HG02970 (cell line): ENCODE measurements around the gene ZBTB16.

Experiments used
- ATAC-seq: cut with Tn5 transposase; IDR thresholded peaks from one replicate; pipeline ENCODE4 v1.9.1; 2021; ENCODE audit warnings: mild to moderate bottlenecking, moderate library complexity, moderate number of reproducible peaks; ENCODE audit not compliant: unreplicated experiment, low FRiP score

The ZBTB16 gene

DNA sequence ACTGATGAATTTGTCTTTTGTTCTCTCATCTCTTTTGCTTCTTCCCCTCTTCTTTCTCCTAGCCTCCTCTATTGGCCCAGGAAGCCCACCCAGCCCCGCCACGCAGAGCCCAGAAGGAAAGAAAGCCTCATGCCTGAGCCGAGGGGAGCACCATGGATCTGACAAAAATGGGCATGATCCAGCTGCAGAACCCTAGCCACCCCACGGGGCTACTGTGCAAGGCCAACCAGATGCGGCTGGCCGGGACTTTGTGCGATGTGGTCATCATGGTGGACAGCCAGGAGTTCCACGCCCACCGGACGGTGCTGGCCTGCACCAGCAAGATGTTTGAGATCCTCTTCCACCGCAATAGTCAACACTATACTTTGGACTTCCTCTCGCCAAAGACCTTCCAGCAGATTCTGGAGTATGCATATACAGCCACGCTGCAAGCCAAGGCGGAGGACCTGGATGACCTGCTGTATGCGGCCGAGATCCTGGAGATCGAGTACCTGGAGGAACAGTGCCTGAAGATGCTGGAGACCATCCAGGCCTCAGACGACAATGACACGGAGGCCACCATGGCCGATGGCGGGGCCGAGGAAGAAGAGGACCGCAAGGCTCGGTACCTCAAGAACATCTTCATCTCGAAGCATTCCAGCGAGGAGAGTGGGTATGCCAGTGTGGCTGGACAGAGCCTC, 3.8 kb downstream of the ZBTB16 start:
- no peak for ATAC-seq

DNA sequence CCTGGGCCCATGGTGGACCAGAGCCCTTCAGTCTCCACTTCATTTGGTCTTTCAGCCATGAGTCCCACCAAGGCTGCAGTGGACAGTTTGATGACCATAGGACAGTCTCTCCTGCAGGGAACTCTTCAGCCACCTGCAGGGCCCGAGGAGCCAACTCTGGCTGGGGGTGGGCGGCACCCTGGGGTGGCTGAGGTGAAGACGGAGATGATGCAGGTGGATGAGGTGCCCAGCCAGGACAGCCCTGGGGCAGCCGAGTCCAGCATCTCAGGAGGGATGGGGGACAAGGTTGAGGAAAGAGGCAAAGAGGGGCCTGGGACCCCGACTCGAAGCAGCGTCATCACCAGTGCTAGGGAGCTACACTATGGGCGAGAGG, 4.3 kb downstream of the ZBTB16 start:
- no peak for ATAC-seq

DNA sequence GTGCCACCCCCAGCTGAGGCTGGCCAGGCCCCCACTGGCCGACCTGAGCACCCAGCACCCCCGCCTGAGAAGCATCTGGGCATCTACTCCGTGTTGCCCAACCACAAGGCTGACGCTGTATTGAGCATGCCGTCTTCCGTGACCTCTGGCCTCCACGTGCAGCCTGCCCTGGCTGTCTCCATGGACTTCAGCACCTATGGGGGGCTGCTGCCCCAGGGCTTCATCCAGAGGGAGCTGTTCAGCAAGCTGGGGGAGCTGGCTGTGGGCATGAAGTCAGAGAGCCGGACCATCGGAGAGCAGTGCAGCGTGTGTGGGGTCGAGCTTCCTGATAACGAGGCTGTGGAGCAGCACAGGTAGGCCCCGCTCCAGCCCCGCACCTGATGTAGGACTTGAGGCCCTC, 4.7 kb downstream of the ZBTB16 start:
- ATAC-seq: no peak

DNA sequence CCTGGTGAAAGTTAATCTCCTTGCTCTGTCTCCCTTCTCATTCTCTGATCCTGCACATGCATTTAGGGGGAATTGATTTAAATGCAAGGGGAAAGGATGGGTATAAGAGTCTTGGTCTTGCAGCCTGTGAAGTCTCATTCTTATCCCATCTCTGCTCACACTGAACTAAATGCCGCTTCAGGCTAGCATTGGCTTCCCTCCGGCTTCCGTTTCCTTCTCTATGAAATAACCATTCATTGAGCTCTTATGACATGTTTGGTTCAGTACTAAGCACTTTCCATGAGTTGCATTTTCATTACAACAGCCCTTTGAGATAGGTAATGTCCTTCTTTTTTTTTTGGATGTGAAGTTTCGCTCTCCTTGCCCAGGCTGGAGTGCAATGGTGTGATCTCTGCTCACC, 5.6 kb downstream of the ZBTB16 start:
- ATAC-seq: no peak

DNA sequence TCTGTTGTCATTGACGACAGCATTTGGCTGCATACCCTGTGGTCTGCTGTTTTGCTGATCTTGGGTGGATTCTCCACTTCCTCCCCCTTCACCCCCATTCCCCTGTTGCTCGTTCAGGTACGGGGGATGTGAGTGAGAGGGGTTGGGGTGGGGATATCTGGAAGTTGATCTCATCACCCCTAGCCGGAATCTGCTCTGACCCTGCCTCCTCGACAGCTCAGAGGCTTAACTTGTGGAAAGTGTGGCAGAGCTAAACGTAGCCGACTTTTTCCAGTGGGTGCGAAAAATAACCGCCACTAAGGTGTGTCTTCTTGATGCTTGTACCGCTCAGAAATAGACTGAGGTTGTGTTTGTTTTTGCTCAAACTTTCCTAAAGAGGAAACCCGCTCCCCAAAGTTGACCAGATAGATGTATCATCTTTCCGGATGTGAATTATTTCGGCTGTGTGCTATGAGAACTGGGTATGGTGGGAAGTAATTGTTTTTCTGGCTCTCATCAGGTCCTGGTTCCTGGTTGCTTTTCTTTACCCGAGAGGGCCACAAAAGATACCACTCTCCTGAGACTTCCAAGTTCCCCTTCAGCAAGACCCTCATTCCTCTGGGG, 6.6 kb downstream of the ZBTB16 start:
- ATAC-seq: no peak

DNA sequence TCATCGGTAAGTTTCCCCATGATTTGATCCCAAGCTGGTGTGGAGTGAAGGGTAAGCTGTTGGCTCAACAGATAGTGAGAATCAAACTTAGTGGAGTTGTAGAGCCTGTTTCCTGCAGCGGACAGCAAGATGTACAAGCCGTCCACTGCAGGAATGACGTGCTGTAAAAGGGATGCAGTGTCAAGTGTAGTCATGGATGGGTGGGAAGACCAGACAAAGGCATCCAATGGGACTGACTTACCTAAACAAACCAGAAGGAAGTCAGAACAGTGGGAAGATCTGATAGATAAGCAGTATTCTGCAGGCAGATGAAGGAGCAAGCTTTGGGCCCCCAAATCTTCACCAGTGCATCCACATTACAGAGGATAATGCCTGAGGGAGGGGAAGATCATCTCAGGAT, 8.8 kb downstream of the ZBTB16 start:
- ATAC-seq: no peak

DNA sequence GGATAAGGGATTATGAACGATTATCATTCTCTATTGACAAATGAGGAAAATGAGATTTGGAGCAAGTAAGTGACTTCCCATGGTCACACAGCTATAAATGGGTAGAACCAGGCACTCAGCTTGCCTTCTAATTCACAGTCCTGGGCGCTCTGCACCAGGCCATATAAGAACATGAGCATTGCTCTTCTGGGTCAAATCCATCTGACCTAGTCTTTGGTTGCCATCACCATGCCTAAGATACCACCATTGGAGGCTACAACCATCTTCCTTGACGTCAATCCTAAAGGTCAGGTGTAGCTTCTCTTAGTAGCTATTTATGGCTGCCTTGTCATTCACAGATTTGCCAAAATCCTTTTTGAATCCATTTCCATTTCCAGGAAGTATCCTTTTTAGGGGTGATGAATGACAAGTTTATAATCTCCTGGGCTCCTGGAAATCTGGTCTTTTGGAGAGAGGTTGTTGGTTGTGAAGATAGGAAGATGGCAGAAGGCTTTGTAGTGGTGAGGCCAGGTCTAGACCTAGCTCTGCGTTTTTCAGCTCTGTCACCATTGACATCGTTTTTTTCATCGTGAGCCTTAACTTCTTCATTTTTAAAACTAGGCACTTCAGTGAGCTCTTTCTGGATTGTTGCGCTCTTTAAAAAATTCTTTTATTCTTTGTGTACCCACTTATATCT, 11.1 kb downstream of the ZBTB16 start:
- ATAC-seq: no peak

DNA sequence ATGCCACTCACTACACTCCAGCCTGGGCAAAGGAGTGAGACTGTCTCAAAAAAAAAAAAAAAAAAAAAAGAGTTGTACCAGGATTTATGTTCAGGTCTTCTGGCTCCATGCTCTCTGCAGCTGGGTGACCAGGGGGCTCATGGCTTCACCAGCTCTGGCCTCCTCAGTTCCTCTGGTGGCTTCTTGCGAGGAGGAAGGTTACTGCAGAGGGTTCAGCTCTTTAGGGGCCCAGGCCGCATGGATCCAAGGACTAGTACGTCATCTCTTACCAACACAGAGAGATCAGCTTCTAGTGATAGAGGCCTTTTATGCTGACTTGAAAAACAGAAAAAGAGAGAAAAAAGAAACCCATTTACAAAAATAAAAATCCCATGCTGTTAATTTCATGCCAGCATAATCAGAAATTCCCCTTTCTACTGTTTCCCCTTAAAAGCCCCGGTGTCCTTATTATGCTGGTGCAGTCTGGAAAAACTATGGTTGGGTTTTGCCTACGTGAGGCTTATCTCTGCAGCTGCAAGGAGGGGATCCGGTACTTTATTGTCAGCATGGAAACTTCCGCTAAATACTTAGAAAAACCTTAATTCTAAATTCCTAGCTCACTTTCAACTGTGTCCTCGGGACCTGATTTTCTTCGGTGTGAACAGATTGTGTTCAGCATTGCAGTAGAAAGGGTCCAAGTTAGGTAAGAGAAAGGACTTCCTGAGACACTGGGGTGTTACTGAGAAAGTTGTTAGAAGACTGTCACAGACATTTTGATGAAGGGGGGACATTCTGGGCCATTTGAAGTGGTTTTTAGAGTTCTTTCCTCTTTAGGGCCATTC, 13.7 kb downstream of the ZBTB16 start:
- ATAC-seq: no peak

DNA sequence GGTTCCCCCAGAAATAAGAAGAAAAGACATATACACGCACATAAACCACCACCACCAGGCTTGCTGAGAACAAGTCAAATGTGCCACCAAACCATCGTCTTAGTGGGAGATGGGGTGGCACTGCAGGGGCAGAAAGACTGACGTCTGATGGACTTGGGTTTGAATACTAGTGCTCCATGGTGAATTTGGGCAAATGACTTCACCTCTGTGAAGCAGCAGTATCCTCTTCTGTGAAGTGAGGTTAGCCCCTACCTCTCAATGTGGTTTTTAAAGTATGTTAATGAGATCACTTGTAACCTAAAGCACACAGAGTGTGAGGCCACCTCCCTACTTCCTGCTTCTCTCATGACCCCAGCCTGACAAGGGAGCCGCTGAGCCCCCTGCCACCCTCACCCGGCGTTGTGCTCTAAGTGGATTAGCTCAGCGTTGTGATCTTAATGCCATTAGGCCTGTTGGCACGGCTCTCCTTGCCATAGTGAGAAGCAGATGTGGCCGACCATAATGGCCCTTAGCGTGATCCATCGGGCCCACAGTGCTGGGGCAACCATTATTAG, 14.4 kb downstream of the ZBTB16 start:
- ATAC-seq: no peak

DNA sequence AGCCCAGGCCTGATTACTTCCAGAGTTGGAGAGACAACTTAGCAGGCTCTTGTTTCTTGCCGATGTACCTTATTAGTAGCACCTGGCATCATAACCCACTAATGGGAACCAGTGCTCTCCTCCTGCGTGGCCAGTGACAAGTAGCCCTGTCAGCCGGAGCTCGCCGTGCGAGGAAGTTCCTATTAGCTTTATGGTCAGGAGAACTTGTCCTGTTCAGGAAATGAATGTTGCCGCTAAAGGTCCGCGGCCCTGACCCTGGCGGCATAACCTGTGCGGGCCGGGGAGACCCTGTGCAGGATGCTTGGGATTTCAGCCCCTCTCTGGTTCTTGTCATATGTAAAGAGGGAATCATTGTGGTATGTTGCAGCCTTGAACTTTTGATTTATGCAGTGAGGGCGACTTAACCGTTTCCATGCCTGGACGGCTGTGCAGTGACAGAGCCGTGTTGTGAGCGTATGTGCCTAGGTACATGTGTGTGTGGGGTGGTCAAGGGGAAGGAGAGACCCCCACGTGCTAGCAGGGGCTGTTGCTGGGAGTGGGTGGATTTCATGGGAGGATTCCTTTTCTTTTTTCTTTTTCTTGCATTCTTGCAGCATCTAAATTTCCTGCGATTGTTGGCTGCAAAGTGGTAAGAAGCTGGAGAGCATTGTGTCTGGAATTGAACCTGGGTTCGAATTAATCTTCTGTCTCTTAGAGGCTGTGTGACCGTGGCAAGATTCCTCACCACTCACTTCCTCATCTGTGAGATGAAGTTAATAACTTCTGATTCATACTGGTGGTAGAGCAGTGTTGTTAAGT, 15.2 kb downstream of the ZBTB16 start:
- ATAC-seq: no peak

DNA sequence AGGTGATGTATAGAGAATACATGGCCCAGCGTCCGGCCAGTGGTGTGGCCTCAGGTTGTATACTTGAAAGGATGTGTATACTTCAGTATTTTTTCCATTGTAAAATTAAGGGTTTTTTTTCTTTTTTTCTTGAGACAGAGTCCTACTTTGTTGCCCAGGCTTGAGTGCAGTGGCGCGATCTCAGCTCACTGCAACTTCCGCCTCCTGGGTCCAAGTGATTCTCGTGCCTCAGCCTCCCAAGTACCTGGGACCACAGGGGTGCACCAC, 15.8 kb downstream of the ZBTB16 start:
- ATAC-seq: no peak

DNA sequence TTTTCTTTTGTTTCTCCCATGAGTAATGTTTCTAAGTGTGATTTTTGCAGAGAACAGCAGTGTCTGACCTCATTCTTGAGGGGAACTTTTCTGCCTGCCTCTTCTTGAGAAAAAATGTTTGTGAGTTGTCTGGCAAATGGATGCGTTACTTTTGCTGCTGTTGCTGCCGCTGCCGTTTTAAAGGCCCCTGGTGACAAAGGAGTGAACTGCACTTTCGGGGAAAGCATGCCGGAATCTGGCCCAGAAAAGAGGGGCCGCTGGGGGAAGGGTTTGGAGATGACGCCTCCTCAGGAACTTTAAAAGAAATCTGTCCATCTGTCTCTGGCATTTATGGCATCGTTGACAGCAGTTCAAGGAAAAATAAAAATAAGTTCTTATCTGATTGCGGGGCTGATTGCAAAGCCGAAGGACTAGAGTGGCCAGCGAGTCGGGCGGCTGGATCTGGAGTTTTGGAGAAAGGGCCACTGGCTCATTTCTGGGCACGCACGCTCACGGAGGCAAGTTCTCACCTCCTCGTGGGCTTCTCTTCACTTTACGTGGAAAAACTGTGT, 16.5 kb downstream of the ZBTB16 start:
- ATAC-seq: no peak

DNA sequence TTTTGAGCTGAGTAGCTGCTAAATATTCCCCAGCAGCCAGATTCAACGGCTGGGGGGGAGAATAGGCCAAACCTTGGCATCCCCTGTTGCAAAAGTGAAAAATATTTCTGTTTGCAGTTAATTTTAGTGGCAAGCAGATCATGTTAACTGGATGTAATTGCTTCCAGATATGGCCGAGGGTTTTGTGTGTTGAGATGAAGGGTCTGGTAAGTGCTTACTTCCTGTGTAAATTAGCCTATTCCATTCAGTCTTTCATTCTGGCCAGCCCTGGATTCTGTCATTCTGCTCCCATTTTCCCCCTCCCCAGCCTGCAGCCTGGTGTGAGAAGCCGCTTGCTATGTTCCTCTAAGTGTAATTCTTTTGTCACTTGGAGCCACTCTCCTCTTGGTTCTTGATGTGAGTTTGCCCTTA, 17.4 kb downstream of the ZBTB16 start:
- ATAC-seq: no peak

DNA sequence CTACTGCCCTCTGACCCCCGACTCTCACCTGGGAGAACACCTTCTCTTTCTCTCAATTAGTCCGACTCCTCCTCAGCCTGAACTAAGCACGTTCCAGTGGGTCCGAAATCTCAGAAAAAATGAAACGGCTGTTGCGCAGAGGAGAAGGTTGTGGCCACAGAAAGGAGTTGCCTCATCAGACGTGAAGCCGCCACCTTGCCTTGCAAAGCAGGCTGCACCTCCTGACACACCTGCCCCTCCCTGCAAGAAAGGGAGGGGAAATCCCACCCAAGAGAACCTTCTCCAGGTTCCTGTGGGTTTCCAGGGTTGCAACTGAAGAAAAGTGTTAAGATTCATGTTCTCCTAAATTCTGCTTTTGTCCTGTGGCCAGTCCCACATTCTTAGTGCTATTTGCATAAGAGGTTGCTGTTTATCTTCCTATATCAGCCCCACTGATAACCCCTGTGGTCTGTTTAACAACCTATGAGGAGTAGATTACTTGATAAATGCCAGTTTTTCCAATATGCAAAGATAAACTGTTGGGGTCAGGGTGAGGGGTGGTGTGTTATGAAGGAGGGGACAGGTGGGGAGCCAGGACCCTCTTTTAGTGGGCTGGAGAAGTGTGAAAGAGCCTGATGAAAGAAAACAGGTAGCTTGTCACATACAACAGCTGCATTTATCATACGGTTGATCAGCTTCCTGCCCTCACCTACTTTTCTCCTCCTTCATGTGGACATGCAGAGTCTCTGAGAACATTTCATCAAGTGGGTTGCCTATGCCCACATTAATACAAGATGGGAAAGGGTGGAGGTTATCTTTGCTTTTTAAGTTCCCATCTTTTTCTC, 18.2 kb downstream of the ZBTB16 start:
- ATAC-seq: no peak

DNA sequence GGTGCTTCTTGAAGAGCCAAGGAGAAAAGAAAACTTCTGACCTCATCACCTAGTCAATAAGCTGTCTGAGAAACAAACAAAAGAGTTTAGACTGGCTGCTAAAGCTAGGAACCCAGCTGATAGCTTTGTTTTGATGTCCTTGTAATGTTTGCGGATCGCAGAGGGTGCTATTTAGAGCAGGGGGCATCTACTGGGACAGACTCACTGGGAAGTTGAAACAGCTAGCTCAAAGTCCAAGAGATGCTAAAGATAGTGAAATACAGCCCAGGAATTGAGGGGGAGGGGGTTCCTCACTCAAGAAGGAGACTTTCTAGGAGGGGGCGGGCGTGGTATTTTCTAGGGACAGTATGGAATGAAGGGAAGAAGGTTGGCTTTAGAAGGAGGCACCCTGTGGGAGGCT, 18.9 kb downstream of the ZBTB16 start:
- no peak for ATAC-seq

DNA sequence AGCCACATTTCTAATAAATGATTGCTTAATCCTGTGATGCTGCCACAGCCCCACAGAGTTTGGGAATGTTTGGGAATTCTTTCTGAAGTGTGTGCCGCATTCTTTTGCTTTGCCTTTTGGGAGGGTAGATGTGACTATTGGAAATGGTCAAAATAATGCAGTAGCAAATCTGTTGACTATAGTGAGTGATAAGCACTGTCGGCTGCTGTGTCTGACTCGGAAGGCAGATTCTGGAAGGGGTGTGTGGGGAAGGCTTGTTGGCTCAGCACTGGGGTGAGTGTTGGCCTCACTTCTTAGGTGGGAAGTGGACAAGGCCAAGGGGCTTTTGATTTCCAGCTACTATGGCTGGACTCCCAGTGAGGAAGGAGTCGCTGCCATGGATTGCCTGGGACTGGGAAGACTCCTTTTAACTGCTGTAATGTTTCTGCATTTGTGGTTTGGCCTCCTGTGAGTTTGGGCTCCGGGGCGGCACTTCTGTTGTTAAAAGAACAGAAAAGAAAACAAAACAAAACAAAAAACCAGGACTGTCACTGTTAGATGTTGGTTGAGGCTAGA, 20.1 kb downstream of the ZBTB16 start:
- ATAC-seq: no peak

DNA sequence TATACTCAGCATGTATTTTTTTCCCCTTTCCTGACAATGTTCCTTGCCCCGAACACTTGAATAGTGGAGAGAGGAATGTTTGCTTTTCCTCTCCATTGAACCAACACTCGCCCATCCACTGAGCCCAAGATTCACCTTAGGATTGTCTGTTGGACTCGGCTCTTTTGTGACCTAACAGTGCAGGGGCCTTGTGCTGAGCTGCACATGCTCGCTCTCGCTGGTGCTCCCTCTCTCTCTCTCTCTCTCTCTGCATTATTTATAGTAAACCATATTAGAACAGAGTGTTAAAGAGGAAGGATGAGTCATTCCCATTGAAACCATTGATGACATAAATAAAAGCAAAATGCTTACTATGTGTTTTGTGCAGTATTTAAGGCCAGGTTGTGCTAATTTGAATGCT, 20.7 kb downstream of the ZBTB16 start:
- ATAC-seq: no peak

DNA sequence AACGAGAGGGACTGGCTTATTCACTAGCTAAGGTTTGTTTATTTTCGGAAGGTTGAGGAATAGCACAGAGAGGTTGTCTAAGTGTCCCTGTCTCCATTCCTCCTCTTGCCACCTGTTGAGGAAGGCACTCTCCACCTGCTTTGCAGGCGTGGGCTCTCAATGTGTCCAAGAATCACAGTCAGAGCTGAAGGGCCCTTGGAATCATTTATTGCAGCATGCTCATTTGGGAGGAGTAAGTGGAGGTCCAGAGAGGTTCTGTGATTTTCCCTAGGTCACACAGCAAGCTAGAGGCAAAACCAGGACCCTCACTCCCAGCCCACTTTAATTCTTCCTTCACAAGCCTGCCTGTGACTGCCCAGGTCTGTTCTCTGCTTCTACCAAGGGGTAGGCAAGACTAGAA, 21.3 kb downstream of the ZBTB16 start:
- ATAC-seq: no peak
